Kidney (tissue), 14 donors: ENCODE measurements around the gene LSAMP. TPM values are rescaled to one million over a fixed set of nuclear protein-coding genes. Genes with fewer than 3 reads are reported as not detected.

Experiments used
- DNase-seq, 5 donors: peaks; one replicate each; pipeline ENCODE4 v3.0.0-alpha.2; 2013 to 2020
- FAIRE-seq: peaks from 2 replicates; lab custom pipeline; 2012; peaks lifted over from hg19 to GRCh38; lab: Jason Lieb, UNC
- H3K27ac ChIP-seq, 2 donors: one replicate each; pipeline ENCODE4 v1.7.0; 2013; ENCODE audit warnings: low read depth in 2 of 2, low read length in 2 of 2, inconsistent platforms in 1 of 2
- H3K27me3 ChIP-seq: one replicate; pipeline ENCODE4 v1.7.1; 2013; ENCODE audit warnings: low read length, inconsistent platforms; ENCODE audit not compliant: control insufficient read depth, insufficient read depth
- H3K36me3 ChIP-seq, 3 donors: one replicate each; pipeline versions ENCODE4 v1.7.0 to v1.7.1; 2013; ENCODE audit warnings: low read length in 3 of 3, control low read depth in 1 of 3, inconsistent platforms in 1 of 3; ENCODE audit not compliant: insufficient read depth in 3 of 3, control insufficient read depth in 2 of 3
- H3K4me1 ChIP-seq, 3 donors: one replicate each; pipeline versions ENCODE4 v1.7.0 to v1.7.1; 2013; ENCODE audit warnings: low read length in 3 of 3, inconsistent platforms in 1 of 3, low read depth in 1 of 3; ENCODE audit not compliant: control insufficient read depth in 2 of 3, insufficient read depth in 2 of 3
- H3K4me3 ChIP-seq, 3 donors: one replicate each; pipeline versions ENCODE4 v1.7.0 to v1.8.1; 2013; ENCODE audit warnings: low read length in 3 of 3, control low read depth in 1 of 3, inconsistent platforms in 1 of 3
- H3K9ac ChIP-seq, 3 donors: one replicate each; pipeline versions ENCODE4 v1.7.0 to v1.7.1; 2013; ENCODE audit warnings: low read length in 3 of 3, control low read depth in 1 of 3, inconsistent platforms in 1 of 3
- H3K9me3 ChIP-seq, 3 donors: one replicate each; pipeline versions ENCODE4 v1.7.0 to v1.7.1; 2013; ENCODE audit warnings: low read length in 3 of 3, control low read depth in 1 of 3, inconsistent platforms in 1 of 3; ENCODE audit not compliant: control insufficient read depth in 2 of 3, insufficient read depth in 1 of 3
- intact Hi-C: fragments of 100-400 bp; cut with DNase I; formaldehyde crosslinking; loops from one replicate; pipeline ENCODE4 v1.11.1; 2022
- polyA plus RNA-seq: library from polyadenylated mRNA; stranded (reverse); fragments of 350-450 nt; fragmentation: Illumina TruSeq; extraction: RNeasy Lipid Tissue Mini Kit (QIAGEN cat#74804); gene quantifications from one replicate; pipeline ENCODE4 v1.2.3, GENCODE V29; 2014; ENCODE audit warnings: low read depth, low replicate concordance; ENCODE audit not compliant: insufficient read depth
- total RNA-seq: library from RNA; stranded (reverse); fragmentation: NEBNext Ultra II Directional; extraction: Animal tissue kit (Norgen Biotek cat#: 25700); gene quantifications from one replicate; pipeline ENCODE4 v1.2.1, GENCODE V29; 2021
- TF ChIP-seq, protein P1 (sequence below): IDR thresholded peaks from 3 replicates; pipeline ENCODE4 v1.5.1; 2012; ENCODE audit warnings: mild to moderate bottlenecking, moderate library complexity, borderline replicate concordance; ENCODE audit not compliant: insufficient read depth; ENCODE audit errors: extremely low read depth
- donor health status: control.
- donor health status: control.
- donor health status: control.
- donor health status: control.
- donor health status: control.
- donor health status: DM: yes; HTN: yes; CAD: no.
- donor health status: Normal renal cell carcinoma (clear cell type).

Gene LSAMP
- total and polyA plus RNA-seq, 2 donors from 2014 or later, result 1.4 to 3.5 TPM

DNA sequence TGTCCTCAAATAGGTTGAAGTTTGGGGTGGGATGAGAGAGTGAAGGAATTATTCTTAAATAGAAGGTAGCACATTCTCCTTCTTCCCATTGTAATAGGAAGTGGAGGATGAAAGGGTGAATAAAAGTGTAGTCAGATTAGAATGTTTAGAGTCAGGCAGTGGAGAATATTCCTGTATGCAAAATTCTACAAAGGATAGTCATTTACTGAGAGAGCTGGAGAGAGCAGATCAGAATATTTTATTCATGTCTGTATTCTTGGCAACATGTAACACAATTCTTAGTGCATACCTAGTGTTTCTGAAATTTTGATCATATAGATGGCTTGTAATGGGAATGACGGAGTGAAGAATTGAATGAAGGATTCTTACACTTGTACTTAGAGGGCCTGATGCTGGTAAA lies 139.1 kb downstream of the LSAMP start:
- no peak overlapping the region for H3K9ac ChIP-seq
- TF ChIP-seq, protein P1, sequence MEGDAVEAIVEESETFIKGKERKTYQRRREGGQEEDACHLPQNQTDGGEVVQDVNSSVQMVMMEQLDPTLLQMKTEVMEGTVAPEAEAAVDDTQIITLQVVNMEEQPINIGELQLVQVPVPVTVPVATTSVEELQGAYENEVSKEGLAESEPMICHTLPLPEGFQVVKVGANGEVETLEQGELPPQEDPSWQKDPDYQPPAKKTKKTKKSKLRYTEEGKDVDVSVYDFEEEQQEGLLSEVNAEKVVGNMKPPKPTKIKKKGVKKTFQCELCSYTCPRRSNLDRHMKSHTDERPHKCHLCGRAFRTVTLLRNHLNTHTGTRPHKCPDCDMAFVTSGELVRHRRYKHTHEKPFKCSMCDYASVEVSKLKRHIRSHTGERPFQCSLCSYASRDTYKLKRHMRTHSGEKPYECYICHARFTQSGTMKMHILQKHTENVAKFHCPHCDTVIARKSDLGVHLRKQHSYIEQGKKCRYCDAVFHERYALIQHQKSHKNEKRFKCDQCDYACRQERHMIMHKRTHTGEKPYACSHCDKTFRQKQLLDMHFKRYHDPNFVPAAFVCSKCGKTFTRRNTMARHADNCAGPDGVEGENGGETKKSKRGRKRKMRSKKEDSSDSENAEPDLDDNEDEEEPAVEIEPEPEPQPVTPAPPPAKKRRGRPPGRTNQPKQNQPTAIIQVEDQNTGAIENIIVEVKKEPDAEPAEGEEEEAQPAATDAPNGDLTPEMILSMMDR, result no peak
- no peaks in the 10 kb centered on the region for H3K36me3 ChIP-seq
- no peak overlapping the region for H3K4me3 ChIP-seq
- H3K27ac ChIP-seq, result no peak overlapping the region
- no peaks in the 10 kb centered on the region for H3K4me1 ChIP-seq
- DNase-seq (no peak), FAIRE-seq (no peak)
- intact Hi-C loops, result no loop called here
- no peaks in the 10 kb centered on the region for H3K27me3 ChIP-seq
- H3K9me3 ChIP-seq, result no peaks in the 10 kb centered on the region

DNA sequence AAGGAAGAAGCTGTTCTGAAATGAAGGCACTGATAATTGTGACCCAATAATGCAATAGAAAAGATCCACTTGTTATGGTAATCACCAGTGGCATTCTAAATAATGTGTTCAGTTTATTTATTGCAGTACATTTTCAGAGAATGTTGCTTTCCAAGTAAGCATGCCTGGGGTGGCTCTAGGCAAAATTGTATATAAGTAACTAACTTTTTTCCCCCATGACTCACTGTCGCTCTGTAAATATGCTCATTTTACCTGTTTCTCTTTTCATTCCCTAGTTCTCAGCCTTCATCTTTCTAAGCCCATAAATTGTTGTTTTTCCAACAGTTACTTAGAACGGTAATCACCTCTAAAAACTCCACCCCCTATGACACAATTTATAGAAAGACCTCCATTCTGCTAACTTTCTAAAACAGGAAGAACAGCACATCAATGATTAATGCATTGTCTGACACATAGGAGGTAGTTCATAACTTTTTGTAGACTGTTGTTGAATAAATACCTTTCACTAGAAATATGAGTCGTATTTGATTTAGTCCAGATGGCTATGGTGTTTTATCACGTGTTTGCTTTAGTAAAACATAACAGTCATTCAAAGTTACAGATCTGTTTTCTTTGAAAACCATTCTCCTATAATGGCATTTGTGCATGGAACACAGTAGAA lies 143.1 kb downstream of the LSAMP start:
- Histone ChIP-seq H3K27ac (no peak overlapping the region), H3K4me1 (no peaks in the 10 kb centered on the region), H3K4me3 (no peak overlapping the region), H3K9me3 (no peaks in the 10 kb centered on the region), H3K27me3 (no peaks in the 10 kb centered on the region), H3K9ac (no peak overlapping the region), H3K36me3 (no peaks in the 10 kb centered on the region)
- DNase-seq (no peak), FAIRE-seq (no peak)
- TF ChIP-seq, protein P1, result no peak
- intact Hi-C loops, result no loop called here

DNA sequence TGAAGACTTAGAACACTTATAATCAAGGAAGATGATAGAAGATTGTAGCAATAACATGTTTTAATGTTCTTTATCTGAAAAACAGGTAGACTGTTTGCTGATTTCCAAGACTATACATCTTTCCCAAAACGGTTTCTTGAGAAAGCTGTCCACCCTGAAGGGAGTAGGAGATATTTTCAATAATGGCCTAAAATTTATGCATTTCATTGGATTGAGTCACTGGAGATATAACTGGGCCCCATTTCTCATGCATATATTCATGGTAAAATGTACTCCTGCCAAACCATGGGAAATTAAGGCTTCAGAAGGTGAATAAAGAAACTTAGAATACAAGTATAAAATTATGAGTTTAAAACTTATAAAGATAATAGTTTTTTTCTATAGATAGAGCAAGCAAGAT lies 143.9 kb downstream of the LSAMP start:
- DNase-seq (no peak), FAIRE-seq (no peak)
- TF ChIP-seq, protein P1, result no peak
- Histone ChIP-seq H3K9me3 (no peaks in the 10 kb centered on the region), H3K9ac (no peak overlapping the region), H3K4me3 (no peak overlapping the region), H3K4me1 (no peaks in the 10 kb centered on the region), H3K27ac (no peak overlapping the region), H3K36me3 (no peaks in the 10 kb centered on the region), H3K27me3 (no peaks in the 10 kb centered on the region)
- intact Hi-C loops, result no loop called here

DNA sequence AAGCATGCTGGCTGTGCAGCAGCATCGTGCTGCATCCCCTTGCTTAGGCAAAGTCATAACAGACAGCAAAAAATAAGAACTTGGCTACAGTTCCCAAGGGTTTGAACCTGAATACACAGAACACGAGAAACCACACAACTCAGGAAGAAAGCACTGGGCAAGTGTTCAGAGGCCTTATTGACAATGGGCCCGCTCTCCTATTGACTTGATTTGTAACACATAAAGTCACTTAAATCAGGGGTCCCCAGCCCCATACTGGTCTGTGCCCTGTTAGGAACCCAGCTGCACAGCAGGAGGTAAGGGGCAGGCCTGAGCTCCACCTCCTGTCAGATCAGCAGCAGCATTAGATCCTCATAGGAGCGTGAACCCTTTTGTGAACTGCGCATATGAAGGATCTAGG lies 145.1 kb downstream of the LSAMP start:
- H3K9me3 ChIP-seq, result no peaks in the 10 kb centered on the region
- H3K27ac ChIP-seq, result no peak overlapping the region
- H3K4me3 ChIP-seq, result no peak overlapping the region
- FAIRE-seq (no peak), DNase-seq (no peak)
- no peaks in the 10 kb centered on the region for H3K27me3 ChIP-seq
- intact Hi-C loops, result no loop called here
- TF ChIP-seq, protein P1, result no peak
- no peak overlapping the region for H3K9ac ChIP-seq
- no peaks in the 10 kb centered on the region for H3K4me1 ChIP-seq
- no peaks in the 10 kb centered on the region for H3K36me3 ChIP-seq
